Thoracic aorta (tissue), 2 donors: Measurements from ENCODE around the gene SPTBN4. TPM values are rescaled to one million over a fixed set of nuclear protein-coding genes. Genes with fewer than 3 reads are reported as not detected.

Experiments
- ATAC-seq: fragments of 150-250 bp; one replicate; pipeline ENCODE4 v1.8.0; 2017; ENCODE audit warnings: low read depth; ENCODE audit not compliant: insufficient number of reproducible peaks, low FRiP score
- DNase-seq: peaks from one replicate; pipeline ENCODE4 v3.0.0-alpha.2; 2020; ENCODE audit warnings: low spot score
- H3K27ac ChIP-seq, 2 donors: fragments of 200-600 bp; sonication (generic); 1 replicate in 1 of 2; 2 replicates in 1 of 2; pipeline ENCODE4 v1.5.1; 2016; ENCODE audit warnings: mild to moderate bottlenecking in 2 of 2, moderate library complexity in 2 of 2
- H3K27me3 ChIP-seq: fragments of 200-600 bp; sonication (generic); replicated peaks from 2 replicates; pipeline ENCODE4 v1.6.0; 2016; ENCODE audit warnings: mild to moderate bottlenecking; ENCODE audit not compliant: insufficient read depth
- H3K36me3 ChIP-seq: fragments of 200-600 bp; sonication (generic); one replicate; pipeline ENCODE4 v1.5.1; 2016
- H3K4me1 ChIP-seq, 2 donors: fragments of 200-600 bp; sonication (generic); 1 replicate in 1 of 2; 2 replicates in 1 of 2; pipeline versions ENCODE4 v1.5.1 to v1.6.0; 2016; ENCODE audit warnings: low read depth in 2 of 2, mild to moderate bottlenecking in 1 of 2; ENCODE audit not compliant: control insufficient read depth in 1 of 2
- H3K4me3 ChIP-seq: fragments of 200-600 bp; sonication (generic); 2 replicates; pipeline ENCODE4 v1.5.1; 2016; ENCODE audit warnings: mild to moderate bottlenecking
- H3K9me3 ChIP-seq: fragments of 200-600 bp; sonication (generic); 2 replicates; pipeline ENCODE4 v1.5.1; 2016
- total RNA-seq, 2 donors: library from RNA; depleted of rRNA; stranded (reverse); fragments of >200 nt; gene quantifications; one replicate each; pipeline versions ENCODE4 v1.1.0 to v1.2.3, GENCODE V29; 2016
- TF ChIP-seq, protein P1 (sequence below): fragments of 200-600 bp; sonication (generic); IDR thresholded peaks from one replicate; pipeline ENCODE4 v1.5.1; 2019; ENCODE audit warnings: antibody characterized with exemption

SPTBN4 gene
- total RNA-seq, 2 donors from 2014 or later = 2.0 to 7.0 TPM

DNA sequence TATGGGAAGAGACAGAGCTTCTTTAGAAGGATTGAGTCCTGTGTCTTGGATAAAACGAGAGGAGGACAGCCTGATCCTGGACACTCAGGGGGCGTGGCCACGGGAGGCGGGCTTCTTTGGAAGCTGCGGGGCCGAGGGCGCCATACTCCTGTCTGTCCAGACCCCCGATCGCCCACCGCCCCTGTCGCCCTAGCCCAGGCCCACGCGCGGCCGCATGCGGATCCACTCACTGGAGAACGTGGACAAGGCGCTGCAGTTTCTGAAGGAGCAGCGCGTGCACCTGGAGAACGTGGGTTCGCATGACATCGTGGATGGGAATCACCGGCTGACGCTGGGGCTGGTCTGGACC lies 23.1 kb downstream of the SPTBN4 start:
- no peaks in the 10 kb centered on the region for H3K4me1 ChIP-seq
- no peaks in the 10 kb centered on the region for H3K27me3 ChIP-seq
- TF ChIP-seq, protein P1, sequence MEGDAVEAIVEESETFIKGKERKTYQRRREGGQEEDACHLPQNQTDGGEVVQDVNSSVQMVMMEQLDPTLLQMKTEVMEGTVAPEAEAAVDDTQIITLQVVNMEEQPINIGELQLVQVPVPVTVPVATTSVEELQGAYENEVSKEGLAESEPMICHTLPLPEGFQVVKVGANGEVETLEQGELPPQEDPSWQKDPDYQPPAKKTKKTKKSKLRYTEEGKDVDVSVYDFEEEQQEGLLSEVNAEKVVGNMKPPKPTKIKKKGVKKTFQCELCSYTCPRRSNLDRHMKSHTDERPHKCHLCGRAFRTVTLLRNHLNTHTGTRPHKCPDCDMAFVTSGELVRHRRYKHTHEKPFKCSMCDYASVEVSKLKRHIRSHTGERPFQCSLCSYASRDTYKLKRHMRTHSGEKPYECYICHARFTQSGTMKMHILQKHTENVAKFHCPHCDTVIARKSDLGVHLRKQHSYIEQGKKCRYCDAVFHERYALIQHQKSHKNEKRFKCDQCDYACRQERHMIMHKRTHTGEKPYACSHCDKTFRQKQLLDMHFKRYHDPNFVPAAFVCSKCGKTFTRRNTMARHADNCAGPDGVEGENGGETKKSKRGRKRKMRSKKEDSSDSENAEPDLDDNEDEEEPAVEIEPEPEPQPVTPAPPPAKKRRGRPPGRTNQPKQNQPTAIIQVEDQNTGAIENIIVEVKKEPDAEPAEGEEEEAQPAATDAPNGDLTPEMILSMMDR = no peak
- no peak for DNase-seq
- H3K36me3 ChIP-seq = no peaks in the 10 kb centered on the region
- no peak for ATAC-seq
- no peak overlapping the region for H3K27ac ChIP-seq
- no peak overlapping the region for H3K4me3 ChIP-seq
- H3K9me3 ChIP-seq = no peaks in the 10 kb centered on the region

DNA sequence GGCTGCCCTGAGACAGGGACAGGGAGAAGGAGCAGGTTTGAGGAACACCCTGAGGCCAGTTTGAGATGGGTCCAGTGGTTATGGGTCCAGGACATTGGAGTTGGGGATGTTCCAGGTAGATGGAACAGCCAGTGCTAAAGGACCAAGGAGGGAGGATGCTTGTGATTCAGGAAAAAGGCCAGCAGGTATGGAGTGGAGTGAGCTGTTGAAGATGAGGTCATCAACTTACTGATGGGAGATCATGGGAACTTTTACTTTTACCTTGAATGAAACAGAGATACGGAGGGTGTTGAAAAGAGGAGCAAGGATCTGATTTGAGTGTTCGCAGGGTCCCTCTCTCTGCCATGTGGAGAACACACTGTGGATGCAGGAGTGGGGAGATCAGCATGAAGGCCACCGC lies 25.5 kb downstream of the SPTBN4 start:
- TF ChIP-seq, protein P1 = no peak
- H3K9me3 ChIP-seq = no peaks in the 10 kb centered on the region
- H3K4me1 ChIP-seq = no peaks in the 10 kb centered on the region
- H3K27me3 ChIP-seq = no peaks in the 10 kb centered on the region
- DNase-seq (no peak), ATAC-seq (no peak)
- no peaks in the 10 kb centered on the region for H3K36me3 ChIP-seq
- H3K4me3 ChIP-seq = no peak overlapping the region
- no peak overlapping the region for H3K27ac ChIP-seq

DNA sequence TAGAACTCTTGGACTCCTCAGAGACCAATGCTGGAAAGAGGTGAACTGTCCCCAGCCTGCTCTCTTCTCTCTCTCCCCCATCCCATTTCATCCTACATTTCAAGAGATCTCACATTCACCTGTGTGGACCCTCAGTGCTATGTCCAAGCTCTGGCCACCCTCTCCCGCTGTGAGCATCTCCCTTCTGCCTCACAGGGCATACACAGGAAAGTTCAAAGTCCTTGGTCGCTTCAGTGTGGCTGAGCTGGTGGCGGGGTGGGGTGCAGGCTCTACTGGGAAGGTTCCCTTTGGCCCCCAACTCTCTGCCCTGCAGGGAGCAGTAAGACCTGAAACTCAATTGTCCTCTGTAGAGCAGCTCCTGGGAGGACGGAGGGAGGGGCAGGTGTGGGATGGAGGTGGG lies 27.0 kb downstream of the SPTBN4 start:
- H3K4me3 ChIP-seq = no peak overlapping the region
- TF ChIP-seq, protein P1 = no peak
- H3K27ac ChIP-seq = no peak overlapping the region
- ATAC-seq (no peak), DNase-seq (no peak)
- H3K36me3 ChIP-seq = no peaks in the 10 kb centered on the region
- H3K4me1 ChIP-seq = no peaks in the 10 kb centered on the region
- H3K27me3 ChIP-seq = no peaks in the 10 kb centered on the region
- H3K9me3 ChIP-seq = no peaks in the 10 kb centered on the region

DNA sequence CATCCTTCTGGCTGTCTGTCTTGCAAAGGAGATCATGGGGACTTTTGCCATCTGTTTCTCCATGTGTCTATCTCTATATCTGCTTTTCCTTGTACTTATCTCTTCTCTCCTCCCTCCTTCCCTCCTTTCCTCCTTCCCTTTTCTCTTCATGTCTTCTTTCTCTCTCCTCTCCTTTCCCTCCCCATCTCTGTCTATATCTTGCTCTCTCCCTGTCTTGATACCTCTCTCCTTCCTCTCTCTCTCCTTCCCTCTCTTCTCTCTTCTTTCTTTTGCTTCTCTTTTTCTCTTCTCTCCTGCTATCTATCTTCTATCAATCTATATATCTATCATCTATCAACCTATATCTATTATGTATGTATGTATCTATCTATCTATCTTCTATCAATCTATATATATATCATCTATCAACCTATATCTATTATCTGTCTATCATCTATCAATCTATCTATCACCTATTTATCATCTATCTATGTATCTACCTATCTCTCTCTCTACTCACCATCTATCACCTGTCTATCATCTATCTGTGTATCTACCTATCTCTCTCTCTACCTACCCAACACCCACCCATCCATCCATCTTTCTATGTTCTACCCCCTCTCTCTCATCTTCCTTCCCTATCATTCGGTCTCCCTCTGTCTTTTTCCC lies 27.5 kb downstream of the SPTBN4 start:
- H3K4me1 ChIP-seq = no peaks in the 10 kb centered on the region
- no peaks in the 10 kb centered on the region for H3K27me3 ChIP-seq
- H3K36me3 ChIP-seq = no peaks in the 10 kb centered on the region
- H3K9me3 ChIP-seq = no peaks in the 10 kb centered on the region
- H3K4me3 ChIP-seq = no peak overlapping the region
- ATAC-seq (no peak), DNase-seq (no peak)
- TF ChIP-seq, protein P1 = no peak
- H3K27ac ChIP-seq = no peak overlapping the region

DNA sequence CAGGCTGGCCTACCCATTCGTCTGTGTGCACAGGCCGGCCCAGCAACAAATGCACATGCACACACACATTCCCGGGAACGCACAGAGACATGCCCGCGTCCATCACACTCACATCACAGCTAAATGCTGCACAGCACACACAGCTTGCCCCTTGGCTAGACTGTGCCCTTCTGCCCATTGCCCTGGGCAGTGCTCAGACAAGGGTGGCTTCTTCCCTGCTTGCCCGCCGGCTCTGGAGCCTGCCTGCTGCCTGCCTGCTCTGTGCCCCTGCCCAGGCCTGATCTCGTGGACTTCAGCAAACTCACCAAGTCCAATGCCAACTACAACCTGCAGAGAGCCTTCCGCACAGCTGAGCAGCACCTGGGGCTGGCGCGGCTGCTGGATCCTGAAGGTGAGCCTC lies 30.4 kb downstream of the SPTBN4 start:
- no peak for ATAC-seq
- TF ChIP-seq, protein P1 = no peak
- no peaks in the 10 kb centered on the region for H3K36me3 ChIP-seq

More for the DNA sequence above, 30.4 kb downstream of the SPTBN4 start:
- no peaks in the 10 kb centered on the region for H3K4me1 ChIP-seq
- DNase-seq = no peak
- no peaks in the 10 kb centered on the region for H3K27me3 ChIP-seq
- H3K4me3 ChIP-seq = no peak overlapping the region
- no peak overlapping the region for H3K27ac ChIP-seq
- H3K9me3 ChIP-seq = no peaks in the 10 kb centered on the region
